ENCODE data around the gene TYMS.
A peak's percentile ranks its signal among the peaks of the same experiment; 100 is the strongest.

Gene TYMS

DNA sequence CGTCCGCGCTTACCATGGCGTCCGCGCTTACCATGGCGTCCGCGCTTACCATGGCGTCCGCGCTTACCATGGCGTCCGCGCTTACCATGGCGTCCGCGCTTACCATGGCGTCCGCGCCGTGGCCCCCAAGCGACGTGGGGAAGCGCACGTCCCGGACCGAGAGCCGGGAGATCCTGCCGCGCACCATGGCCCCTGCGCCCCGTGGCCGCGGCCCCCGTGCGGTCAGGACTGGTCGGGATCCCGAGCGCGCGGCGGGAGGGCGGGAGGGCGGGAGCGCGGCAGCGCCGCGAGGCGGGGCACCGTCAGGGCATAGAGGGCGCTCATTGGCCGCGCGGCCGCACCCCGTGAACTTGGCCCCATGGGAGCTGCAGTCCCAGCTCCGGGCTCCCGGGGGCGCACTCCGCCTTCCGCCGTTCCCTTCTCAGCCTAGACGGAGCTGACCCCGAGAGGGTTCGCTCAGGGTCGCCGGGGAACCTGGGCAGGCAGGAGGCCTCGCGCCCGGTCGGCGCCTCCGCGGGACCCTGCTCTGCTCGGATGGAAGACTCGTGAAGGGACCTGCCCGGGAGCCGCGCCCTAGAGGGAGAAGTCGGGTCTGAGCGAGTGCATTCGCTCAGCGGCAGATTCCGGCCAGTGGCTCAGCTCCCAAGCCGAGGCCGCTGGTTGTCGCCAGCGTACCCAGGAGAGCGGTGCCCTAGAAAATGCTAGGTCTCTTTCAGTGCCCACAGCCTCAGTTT is 55.1 kb downstream of the TYMS start, which contains the start of gene ENOSF1:
Gene ENOSF1 (minus strand): TSS at position 230 of the 734 bp plus-strand sequence. CDS start 43 bp downstream, at position 187.
- peak; percentile 68 to 83 for DNase-seq

DNA sequence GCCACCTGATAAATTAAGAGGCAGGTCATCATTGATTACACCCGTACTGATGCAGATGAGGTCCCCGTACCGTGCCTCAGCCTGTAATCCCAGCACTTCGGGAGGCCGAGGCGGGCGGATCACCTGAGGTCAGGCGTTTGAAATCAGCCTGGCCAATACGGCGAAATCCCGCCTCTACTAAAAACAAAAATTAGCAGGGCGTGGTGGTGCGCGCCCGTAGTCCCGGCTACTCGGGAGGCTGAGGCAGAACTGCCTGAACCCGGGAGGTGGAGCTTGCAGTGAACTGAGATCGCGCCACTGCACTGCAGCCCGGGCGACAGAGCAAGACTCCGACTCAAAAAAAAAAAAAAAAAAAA is 55.7 kb downstream of the TYMS start:
- no peak for DNase-seq

DNA sequence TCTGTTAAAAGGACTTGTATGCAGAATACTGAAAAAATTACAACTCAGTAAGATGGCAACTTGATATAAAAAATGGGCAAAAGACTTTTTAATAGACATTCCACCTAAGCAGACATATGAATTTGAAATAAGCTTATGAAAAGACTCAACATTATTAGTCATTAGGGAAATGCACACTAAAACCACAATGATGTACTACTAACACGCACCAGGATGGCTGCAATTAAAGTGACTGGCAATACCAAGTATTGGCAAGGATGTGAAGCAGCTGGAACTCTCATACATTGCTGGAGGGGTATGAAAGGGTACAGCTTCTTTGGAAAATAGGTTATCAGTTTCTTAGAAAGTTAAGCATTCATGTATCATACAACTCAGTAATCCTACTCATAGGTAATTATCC is 58.2 kb downstream of the TYMS start:
- DNase-seq = no peak

DNA sequence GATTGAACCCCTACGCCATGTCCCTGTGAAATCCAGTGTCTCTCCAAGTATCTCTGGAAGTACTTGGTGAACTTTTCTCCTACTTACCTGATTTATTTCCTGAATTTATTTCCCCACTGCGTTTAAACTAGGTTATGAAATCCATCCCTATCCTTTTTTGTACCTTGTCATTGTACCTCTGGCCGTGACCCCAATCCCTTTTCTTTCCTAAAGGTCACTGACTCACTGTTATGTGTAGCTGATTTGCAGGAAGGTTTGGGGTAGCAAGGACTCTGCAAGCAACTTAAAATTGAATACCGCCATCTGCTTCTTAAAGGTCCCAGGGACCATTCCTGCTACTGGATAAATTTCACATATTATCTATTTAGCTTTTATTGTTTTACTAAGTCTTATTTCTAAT is 59.5 kb downstream of the TYMS start:
- DNase-seq = no peak

All from SHP77 (cell line).